ENCODE results near the gene VCX3B.
"Not testable (repeated sequence)": the region's sequence is repeated elsewhere in the genome, so short reads cannot be mapped to it uniquely, and the experiment has no call there.

VCX3B gene

DNA sequence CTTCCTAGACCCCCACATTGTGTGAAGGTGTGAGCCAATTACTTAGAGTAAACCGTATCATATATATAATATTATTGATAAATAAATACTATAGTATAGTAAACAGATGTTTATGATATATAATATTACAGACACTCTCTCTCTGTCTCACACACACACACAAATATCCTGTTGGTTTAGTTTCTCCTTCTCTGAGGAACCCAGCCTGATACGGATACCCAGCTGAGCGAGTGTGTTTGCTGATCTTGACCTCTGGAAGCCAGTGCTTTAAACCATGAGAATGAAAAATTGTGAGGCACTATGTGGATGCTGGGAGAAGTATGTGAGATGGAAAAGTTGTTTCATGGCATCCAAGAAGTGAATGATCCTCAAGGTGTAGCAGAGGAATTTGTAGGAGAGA is at the start of gene VCX3B:
Gene VCX3B, plus strand, starts transcription at position 301 of the 400 bp plus-strand sequence. CDS start 621 bp downstream, outside the sequence.
- not testable (repeated sequence) for H3K9ac ChIP-seq (ENCODE audit: low read length); H3K4me1 ChIP-seq (ENCODE audit: insufficient read depth, low read length); H3K36me3 ChIP-seq (ENCODE audit: insufficient read depth, low read length); H3K4me3 ChIP-seq (ENCODE audit: low read depth in 1 of 2, low read length in 2 of 2); H3K27ac ChIP-seq (ENCODE audit: low read depth, low read length); H3K9me3 ChIP-seq (ENCODE audit: low read length); H3K27me3 ChIP-seq (ENCODE audit: control insufficient read depth in 1 of 2, insufficient read depth in 2 of 2, low read length in 2 of 2)

DNA sequence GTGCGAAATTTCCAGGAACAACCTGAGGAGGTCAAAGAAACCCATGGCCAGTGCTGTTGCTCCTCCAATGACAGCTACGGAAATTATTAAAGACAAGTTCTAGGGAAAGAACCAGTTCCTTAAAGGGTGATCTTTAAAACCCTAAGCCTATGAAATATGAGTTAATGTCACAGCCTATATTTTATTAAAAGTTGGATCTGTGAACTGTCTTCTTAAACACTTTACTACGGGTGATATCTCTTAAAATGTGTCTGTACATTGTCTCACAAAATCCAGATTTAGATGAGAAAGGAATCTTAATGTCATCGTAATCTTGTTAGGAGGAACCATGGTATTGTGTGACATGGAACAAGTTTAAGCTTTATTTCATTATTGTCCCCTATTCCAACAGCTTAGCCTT is 46.3 kb upstream of the VCX3B start:
- Histone ChIP-seq H3K27me3 (ENCODE audit: control insufficient read depth in 1 of 2, insufficient read depth in 2 of 2, low read length in 2 of 2) (no peaks in the 10 kb centered on the region), H3K4me1 (ENCODE audit: insufficient read depth, low read length) (no peaks in the 10 kb centered on the region), H3K9ac (ENCODE audit: low read length) (no peak overlapping the region), H3K9me3 (ENCODE audit: low read length) (no peaks in the 10 kb centered on the region), H3K27ac (ENCODE audit: low read depth, low read length) (no peak overlapping the region), H3K4me3 (ENCODE audit: low read depth in 1 of 2, low read length in 2 of 2) (no peak overlapping the region), H3K36me3 (ENCODE audit: insufficient read depth, low read length) (no peaks in the 10 kb centered on the region)

DNA sequence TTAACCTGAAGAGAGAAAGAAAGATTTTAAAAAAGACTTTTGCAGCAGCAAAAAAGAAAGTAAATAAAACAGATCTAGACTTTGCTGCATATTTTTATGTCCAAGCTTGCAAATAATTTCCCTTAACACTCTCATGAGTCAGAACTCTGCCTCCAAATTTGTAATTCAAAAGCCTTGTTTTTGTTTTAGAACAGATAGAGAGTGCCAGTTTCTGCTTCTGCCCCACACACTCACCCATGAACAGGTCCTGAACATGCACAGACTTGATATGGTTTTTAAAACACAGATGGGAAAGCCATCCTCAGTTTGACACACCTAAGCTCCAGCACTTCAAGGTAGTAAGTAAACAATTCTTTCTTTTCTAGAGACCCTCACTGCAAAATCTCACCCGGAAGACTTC is 39.7 kb upstream of the VCX3B start:
- Histone ChIP-seq H3K36me3 (ENCODE audit: insufficient read depth, low read length) (no peaks in the 10 kb centered on the region), H3K4me3 (ENCODE audit: low read depth in 1 of 2, low read length in 2 of 2) (no peak overlapping the region), H3K27me3 (ENCODE audit: control insufficient read depth in 1 of 2, insufficient read depth in 2 of 2, low read length in 2 of 2) (no peaks in the 10 kb centered on the region)

DNA sequence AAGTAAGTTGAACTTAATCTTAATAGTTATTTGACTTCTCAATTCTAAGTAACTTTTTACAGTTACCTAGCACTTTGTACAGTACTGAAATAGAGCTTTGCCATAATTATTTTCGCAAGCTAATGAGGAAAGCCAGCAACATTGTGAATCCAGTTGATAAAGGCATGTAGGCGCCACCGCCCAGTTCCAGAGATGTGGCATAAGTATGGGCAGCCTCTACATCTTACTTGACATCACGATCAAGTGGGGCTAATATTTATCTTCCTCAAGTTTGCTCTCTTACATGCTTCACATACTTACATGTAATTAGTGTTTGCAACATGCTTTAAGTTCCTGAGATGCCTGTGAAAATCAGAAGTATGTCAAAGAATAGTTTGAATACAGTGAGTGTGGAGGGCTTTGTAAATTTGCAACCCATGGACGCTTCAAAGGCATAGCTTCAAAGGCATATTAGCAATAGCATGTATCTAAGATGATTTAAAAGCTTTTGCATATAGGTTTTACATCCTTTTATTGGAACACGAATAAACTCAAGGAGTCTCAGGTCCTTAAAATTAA is 34.9 kb upstream of the VCX3B start:
- Histone ChIP-seq H3K36me3 (ENCODE audit: insufficient read depth, low read length) (no peaks in the 10 kb centered on the region), H3K27me3 (ENCODE audit: control insufficient read depth in 1 of 2, insufficient read depth in 2 of 2, low read length in 2 of 2) (no peaks in the 10 kb centered on the region), H3K9ac (ENCODE audit: low read length) (no peak overlapping the region), H3K27ac (ENCODE audit: low read depth, low read length) (no peak overlapping the region), H3K4me1 (ENCODE audit: insufficient read depth, low read length) (no peaks in the 10 kb centered on the region), H3K9me3 (ENCODE audit: low read length) (no peaks in the 10 kb centered on the region), H3K4me3 (ENCODE audit: low read depth in 1 of 2, low read length in 2 of 2) (no peak overlapping the region)

More for the DNA sequence above, 39.7 kb upstream of the VCX3B start:
- no peak overlapping the region for H3K9ac ChIP-seq (ENCODE audit: low read length)
- no peaks in the 10 kb centered on the region for H3K4me1 ChIP-seq (ENCODE audit: insufficient read depth, low read length)
- no peak overlapping the region for H3K27ac ChIP-seq (ENCODE audit: low read depth, low read length)
- no peaks in the 10 kb centered on the region for H3K9me3 ChIP-seq (ENCODE audit: low read length)

DNA sequence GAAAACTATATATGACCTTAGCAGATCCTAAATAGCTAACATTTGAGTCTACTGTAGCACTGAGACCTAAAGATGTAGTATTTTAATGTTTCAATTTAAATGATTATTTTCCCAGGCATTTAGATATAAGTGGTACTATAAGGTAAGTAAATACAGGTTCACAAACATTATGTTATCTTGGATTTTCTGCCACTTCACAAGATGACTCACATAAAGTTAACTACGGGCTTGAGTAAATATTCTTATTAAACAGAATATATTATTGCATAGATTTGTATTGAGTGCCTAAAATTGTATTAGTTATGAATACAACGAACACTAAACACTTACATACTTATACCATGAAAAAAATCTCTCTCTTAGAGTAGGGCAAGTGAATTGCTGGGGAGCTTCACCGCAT is 34.2 kb upstream of the VCX3B start:
- no peak overlapping the region for H3K4me3 ChIP-seq (ENCODE audit: low read depth in 1 of 2, low read length in 2 of 2)
- no peaks in the 10 kb centered on the region for H3K36me3 ChIP-seq (ENCODE audit: insufficient read depth, low read length)
- no peak overlapping the region for H3K27ac ChIP-seq (ENCODE audit: low read depth, low read length)
- H3K27me3 ChIP-seq (ENCODE audit: control insufficient read depth in 1 of 2, insufficient read depth in 2 of 2, low read length in 2 of 2), result no peaks in the 10 kb centered on the region
- no peak overlapping the region for H3K9ac ChIP-seq (ENCODE audit: low read length)
- no peaks in the 10 kb centered on the region for H3K4me1 ChIP-seq (ENCODE audit: insufficient read depth, low read length)
- no peaks in the 10 kb centered on the region for H3K9me3 ChIP-seq (ENCODE audit: low read length)

DNA sequence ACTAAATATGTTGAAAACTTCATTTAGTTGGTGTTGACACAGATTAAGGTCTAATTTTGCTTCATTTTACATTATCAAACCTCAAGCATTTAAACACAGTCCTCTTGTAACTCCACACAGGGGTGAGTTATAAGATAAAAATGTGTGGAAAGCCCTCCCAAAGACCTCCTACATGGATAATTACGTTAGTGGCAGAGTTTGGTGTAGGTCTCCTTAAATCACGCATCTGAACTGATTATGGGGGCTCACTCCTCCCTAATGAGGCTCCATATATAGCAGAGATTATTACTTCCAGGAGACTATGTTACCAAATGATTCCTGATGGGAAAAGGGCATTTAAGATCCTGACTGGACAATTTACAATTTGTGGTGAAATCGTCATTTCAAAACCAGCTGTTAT is 32.2 kb upstream of the VCX3B start:
- Histone ChIP-seq H3K36me3 (ENCODE audit: insufficient read depth, low read length) (no peaks in the 10 kb centered on the region), H3K9me3 (ENCODE audit: low read length) (no peaks in the 10 kb centered on the region), H3K27me3 (ENCODE audit: control insufficient read depth in 1 of 2, insufficient read depth in 2 of 2, low read length in 2 of 2) (no peaks in the 10 kb centered on the region), H3K27ac (ENCODE audit: low read depth, low read length) (no peak overlapping the region), H3K4me1 (ENCODE audit: insufficient read depth, low read length) (no peaks in the 10 kb centered on the region), H3K9ac (ENCODE audit: low read length) (no peak overlapping the region), H3K4me3 (ENCODE audit: low read depth in 1 of 2, low read length in 2 of 2) (no peak overlapping the region)

DNA sequence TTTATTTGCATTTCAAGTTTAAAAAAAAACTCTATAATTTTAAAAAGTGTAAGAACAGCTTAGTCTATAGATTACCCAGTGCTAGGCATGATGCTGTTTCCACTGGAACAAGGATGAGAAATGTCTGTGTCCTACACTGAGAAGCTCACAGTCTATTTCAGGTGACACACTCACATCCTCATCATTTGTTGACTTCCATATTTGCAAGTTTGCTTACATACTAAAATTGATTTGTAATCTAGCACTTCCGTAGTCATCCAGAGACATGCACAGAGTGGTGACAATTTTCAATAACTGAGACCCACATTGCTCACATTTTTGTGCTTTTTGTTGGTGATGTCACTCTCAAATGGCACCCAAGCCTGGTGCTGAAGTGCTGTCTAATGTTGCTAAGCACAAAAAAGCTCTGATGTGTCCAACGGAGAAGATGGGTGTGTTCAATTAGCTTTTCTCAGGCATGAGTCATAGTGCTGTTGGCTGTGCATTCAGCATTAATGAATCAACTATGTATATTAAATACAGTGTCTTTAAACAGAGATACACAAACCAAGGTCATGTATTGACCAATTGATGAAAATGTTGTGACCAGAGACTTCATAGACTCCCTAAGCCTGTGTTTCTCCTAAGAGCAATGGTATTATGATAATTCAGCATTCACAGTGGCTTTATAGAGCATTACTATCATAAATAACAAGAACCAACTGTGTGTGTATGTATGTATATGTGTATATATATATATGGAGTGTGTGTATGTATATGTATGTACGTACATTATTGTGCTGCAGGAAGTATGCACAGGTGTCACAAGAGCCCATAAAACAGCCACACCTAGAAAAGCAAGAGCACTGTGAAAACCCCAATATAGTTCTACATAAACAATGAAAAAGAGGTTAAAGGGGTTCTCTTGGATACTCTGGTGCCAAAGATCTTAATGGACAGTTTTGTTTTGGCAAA is 31.2 kb upstream of the VCX3B start:
- no peaks in the 10 kb centered on the region for H3K4me1 ChIP-seq (ENCODE audit: insufficient read depth, low read length)
- no peaks in the 10 kb centered on the region for H3K27me3 ChIP-seq (ENCODE audit: control insufficient read depth in 1 of 2, insufficient read depth in 2 of 2, low read length in 2 of 2)
- H3K9ac ChIP-seq (ENCODE audit: low read length), result no peak overlapping the region
- no peaks in the 10 kb centered on the region for H3K9me3 ChIP-seq (ENCODE audit: low read length)
- no peak overlapping the region for H3K4me3 ChIP-seq (ENCODE audit: low read depth in 1 of 2, low read length in 2 of 2)
- no peak overlapping the region for H3K27ac ChIP-seq (ENCODE audit: low read depth, low read length)
- H3K36me3 ChIP-seq (ENCODE audit: insufficient read depth, low read length), result no peaks in the 10 kb centered on the region

DNA sequence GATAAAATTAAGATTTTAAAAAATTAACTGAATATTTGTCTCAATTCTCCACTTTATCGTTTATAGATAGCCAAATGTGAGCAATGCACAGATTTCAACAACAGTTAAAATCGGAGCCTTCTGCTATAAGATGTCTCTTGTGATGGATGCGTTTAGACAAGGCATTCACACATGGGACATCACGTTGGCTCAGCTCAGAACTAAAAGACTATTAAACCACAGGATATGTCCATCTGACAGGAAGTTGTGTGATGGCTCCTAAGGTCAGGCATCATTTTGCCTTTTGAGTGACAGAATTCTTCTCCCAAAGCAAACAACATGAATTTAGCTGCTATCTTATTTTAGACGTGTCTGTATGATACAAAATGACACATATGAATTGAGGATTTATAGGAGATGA is 17.3 kb upstream of the VCX3B start:
- Histone ChIP-seq H3K27ac (ENCODE audit: low read depth, low read length) (no peak overlapping the region), H3K36me3 (ENCODE audit: insufficient read depth, low read length) (no peaks in the 10 kb centered on the region), H3K9me3 (ENCODE audit: low read length) (no peaks in the 10 kb centered on the region), H3K27me3 (ENCODE audit: control insufficient read depth in 1 of 2, insufficient read depth in 2 of 2, low read length in 2 of 2) (no peaks in the 10 kb centered on the region), H3K4me3 (ENCODE audit: low read depth in 1 of 2, low read length in 2 of 2) (no peak overlapping the region), H3K4me1 (ENCODE audit: insufficient read depth, low read length) (no peaks in the 10 kb centered on the region), H3K9ac (ENCODE audit: low read length) (no peak overlapping the region)

DNA sequence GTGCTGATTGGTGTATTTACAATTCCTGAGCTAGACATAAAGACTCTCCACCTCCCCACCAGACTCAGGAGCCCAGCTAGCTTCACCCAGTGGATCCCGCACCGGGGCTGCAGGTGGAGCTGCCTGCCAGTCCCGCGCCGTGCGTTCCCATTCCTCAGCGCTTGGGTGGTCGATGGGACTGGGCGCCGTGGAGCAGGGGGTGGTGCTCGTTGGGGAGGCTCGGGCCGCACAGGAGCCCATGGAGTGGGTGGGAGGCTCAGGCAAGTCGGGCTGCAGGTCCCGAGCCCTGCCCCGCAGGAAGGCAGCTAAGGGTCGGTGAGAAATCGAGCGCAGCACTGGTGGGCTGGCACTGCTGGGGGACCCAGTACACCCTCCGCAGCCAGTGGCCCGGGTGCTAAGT is 12.3 kb upstream of the VCX3B start:
- not testable (repeated sequence) for H3K9me3 ChIP-seq (ENCODE audit: low read length); H3K27ac ChIP-seq (ENCODE audit: low read depth, low read length); H3K4me3 ChIP-seq (ENCODE audit: low read depth in 1 of 2, low read length in 2 of 2); H3K4me1 ChIP-seq (ENCODE audit: insufficient read depth, low read length); H3K9ac ChIP-seq (ENCODE audit: low read length); H3K27me3 ChIP-seq (ENCODE audit: control insufficient read depth in 1 of 2, insufficient read depth in 2 of 2, low read length in 2 of 2); H3K36me3 ChIP-seq (ENCODE audit: insufficient read depth, low read length)

DNA sequence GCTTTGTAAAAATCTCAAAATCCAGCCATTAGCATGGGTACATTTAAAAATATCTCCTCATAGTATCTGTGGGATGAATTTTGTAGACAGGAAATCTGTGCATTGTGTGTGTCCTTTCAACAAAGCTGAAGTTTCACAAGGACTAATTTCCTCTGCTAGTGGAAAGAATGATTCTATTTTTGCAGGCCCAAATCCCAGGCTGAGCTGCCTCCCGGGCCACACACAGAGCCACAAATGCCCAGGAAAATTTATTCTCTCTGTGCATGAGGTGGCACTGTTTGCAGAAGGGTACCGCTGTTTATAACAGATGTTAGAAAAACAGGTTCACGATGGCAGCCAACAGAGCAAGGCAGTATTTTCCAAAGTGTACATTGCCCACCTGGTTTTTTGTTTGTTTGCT is 11.0 kb upstream of the VCX3B start:
- Histone ChIP-seq H3K36me3 (ENCODE audit: insufficient read depth, low read length) (no peaks in the 10 kb centered on the region), H3K4me1 (ENCODE audit: insufficient read depth, low read length) (no peaks in the 10 kb centered on the region), H3K27ac (ENCODE audit: low read depth, low read length) (no peak overlapping the region), H3K27me3 (ENCODE audit: control insufficient read depth in 1 of 2, insufficient read depth in 2 of 2, low read length in 2 of 2) (no peaks in the 10 kb centered on the region), H3K4me3 (ENCODE audit: low read depth in 1 of 2, low read length in 2 of 2) (no peak overlapping the region), H3K9ac (ENCODE audit: low read length) (no peak overlapping the region), H3K9me3 (ENCODE audit: low read length) (no peaks in the 10 kb centered on the region)

DNA sequence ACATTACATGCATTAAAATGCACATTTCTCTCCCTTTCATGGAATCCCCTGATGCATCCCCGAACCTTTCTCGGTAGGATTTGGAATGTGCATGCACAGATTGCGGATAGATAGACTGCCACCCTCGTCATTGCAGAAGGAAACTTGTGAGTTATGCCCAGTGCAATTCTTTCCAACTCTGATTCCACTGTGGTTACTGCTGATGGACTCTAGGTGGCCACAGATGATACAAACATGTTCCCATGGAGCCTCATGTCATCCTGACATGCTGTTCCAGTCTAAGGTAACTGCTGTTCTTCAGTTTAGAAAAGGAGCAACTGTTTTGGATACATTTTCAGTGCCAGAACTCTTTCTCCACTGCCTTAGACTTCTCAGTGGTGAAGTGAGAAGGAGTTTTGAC is 9.1 kb upstream of the VCX3B start:
- no peaks in the 10 kb centered on the region for H3K27me3 ChIP-seq (ENCODE audit: control insufficient read depth in 1 of 2, insufficient read depth in 2 of 2, low read length in 2 of 2)
- no peaks in the 10 kb centered on the region for H3K36me3 ChIP-seq (ENCODE audit: insufficient read depth, low read length)
- no peak overlapping the region for H3K27ac ChIP-seq (ENCODE audit: low read depth, low read length)
- H3K9me3 ChIP-seq (ENCODE audit: low read length), result no peaks in the 10 kb centered on the region
- H3K4me3 ChIP-seq (ENCODE audit: low read depth in 1 of 2, low read length in 2 of 2), result no peak overlapping the region
- no peak overlapping the region for H3K9ac ChIP-seq (ENCODE audit: low read length)
- no peaks in the 10 kb centered on the region for H3K4me1 ChIP-seq (ENCODE audit: insufficient read depth, low read length)

DNA sequence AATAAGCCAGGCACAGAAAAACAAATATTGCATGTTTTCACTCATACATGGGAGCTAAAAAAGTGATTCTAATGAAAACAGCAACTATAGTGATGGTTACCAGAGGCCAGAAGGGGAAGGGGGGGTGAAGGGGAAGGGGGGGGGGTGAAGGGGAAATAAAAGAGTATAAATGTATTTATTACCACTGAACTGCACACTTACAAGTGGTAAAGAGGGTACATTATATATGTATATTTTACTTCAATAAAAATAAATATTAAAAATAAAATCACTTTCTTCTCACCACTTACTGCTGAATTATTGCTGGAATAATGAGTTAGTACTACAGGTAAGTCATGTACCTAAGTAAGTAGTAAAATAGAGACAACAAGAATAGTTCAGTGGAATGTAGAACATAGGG is 2.1 kb upstream of the VCX3B start:
- H3K4me3 ChIP-seq (ENCODE audit: low read depth in 1 of 2, low read length in 2 of 2), result no peak overlapping the region
- no peaks in the 10 kb centered on the region for H3K27me3 ChIP-seq (ENCODE audit: control insufficient read depth in 1 of 2, insufficient read depth in 2 of 2, low read length in 2 of 2)
- H3K9me3 ChIP-seq (ENCODE audit: low read length), result no peaks in the 10 kb centered on the region
- H3K9ac ChIP-seq (ENCODE audit: low read length), result no peak overlapping the region
- H3K27ac ChIP-seq (ENCODE audit: low read depth, low read length), result no peak overlapping the region
- H3K4me1 ChIP-seq (ENCODE audit: insufficient read depth, low read length), result no peaks in the 10 kb centered on the region
- H3K36me3 ChIP-seq (ENCODE audit: insufficient read depth, low read length), result no peaks in the 10 kb centered on the region
